ENCODE data around the gene SLC12A9.

SLC12A9 gene

DNA sequence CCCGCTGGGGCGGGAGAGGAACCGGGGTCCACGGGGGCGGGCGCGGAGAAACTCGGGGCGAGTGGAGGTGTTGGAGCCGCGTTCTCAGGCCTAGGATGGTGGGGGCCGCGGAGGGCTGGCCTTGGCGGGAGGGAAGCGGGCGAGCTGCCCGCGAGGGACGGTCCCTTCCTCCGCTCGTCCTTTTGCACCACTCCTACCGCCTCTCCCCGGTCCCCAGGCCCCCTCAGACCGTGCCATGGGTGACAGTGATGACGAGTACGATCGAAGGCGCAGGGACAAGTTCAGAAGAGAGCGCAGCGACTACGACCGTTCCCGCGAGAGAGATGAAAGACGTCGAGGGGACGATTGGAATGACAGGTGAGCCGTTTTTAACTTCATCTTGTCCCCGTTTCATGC is 22.8 kb downstream of the SLC12A9 start:
- Histone ChIP-seq H3K79me2 (ENCODE audit: insufficient read depth, low read length) (peaks cover 52% of the 10 kb centered on the region), H3K27ac (ENCODE audit: low read depth, low read length, poor library complexity, severe bottlenecking) (peak overlapping the region; percentile 49), H3K27me3 (ENCODE audit: insufficient read depth, low read length) (no peaks in the 10 kb centered on the region), H3K9me2 (ENCODE audit: low read depth, low read length) (no peaks in the 10 kb centered on the region), H2AFZ (ENCODE audit: low read length) (no peak overlapping the region), H3F3A (ENCODE audit: insufficient read depth, low read length) (no peaks in the 10 kb centered on the region), H3K4me3 (ENCODE audit: low read depth, low read length, poor library complexity, severe bottlenecking) (peak overlapping the region; percentile 82), H3K4me2 (ENCODE audit: low read length) (peak overlapping the region; percentile 90), H4K20me1 (ENCODE audit: insufficient read depth, low read length) (peaks cover 2% of the 10 kb centered on the region; the same call in 1 of the 2 replicates), H3K9me3 (ENCODE audit: low read length) (no peaks in the 10 kb centered on the region), H3K9ac (ENCODE audit: low read length) (peak overlapping the region; percentile 91), H3K36me3 (ENCODE audit: insufficient read depth, low read length) (peaks cover 41% of the 10 kb centered on the region), H3K4me1 (ENCODE audit: insufficient read depth, low read length, severe bottlenecking) (peaks cover 47% of the 10 kb centered on the region)
- TF ChIP-seq, protein P1, sequence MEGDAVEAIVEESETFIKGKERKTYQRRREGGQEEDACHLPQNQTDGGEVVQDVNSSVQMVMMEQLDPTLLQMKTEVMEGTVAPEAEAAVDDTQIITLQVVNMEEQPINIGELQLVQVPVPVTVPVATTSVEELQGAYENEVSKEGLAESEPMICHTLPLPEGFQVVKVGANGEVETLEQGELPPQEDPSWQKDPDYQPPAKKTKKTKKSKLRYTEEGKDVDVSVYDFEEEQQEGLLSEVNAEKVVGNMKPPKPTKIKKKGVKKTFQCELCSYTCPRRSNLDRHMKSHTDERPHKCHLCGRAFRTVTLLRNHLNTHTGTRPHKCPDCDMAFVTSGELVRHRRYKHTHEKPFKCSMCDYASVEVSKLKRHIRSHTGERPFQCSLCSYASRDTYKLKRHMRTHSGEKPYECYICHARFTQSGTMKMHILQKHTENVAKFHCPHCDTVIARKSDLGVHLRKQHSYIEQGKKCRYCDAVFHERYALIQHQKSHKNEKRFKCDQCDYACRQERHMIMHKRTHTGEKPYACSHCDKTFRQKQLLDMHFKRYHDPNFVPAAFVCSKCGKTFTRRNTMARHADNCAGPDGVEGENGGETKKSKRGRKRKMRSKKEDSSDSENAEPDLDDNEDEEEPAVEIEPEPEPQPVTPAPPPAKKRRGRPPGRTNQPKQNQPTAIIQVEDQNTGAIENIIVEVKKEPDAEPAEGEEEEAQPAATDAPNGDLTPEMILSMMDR (IDR thresholded peaks at IDR 0.05; ENCODE audit: low read length) = no peak
- no peak for TF ChIP-seq EZH2 (IDR thresholded peaks at IDR 0.05; ENCODE audit: borderline replicate concordance, low read length)

- no peak overlapping the region for H3K4me3 ChIP-seq (ENCODE audit: low read depth, low read length, poor library complexity, severe bottlenecking)
- peak overlapping the region; percentile 11; the same call in 1 of the 2 replicates for H3K9ac ChIP-seq (ENCODE audit: low read length)
- no peaks in the 10 kb centered on the region for H3K27me3 ChIP-seq (ENCODE audit: insufficient read depth, low read length)
- no peak overlapping the region for H3K27ac ChIP-seq (ENCODE audit: low read depth, low read length, poor library complexity, severe bottlenecking)
- no peaks in the 10 kb centered on the region for H3K9me2 ChIP-seq (ENCODE audit: low read depth, low read length)
- H3K4me1 ChIP-seq (ENCODE audit: insufficient read depth, low read length, severe bottlenecking) = peaks cover 47% of the 10 kb centered on the region
- peaks cover 67% of the 10 kb centered on the region for H3K36me3 ChIP-seq (ENCODE audit: insufficient read depth, low read length)
- no peaks in the 10 kb centered on the region for H3K9me3 ChIP-seq (ENCODE audit: low read length)
- peaks cover 2% of the 10 kb centered on the region; the same call in 1 of the 2 replicates for H4K20me1 ChIP-seq (ENCODE audit: insufficient read depth, low read length)
- TF ChIP-seq, protein P1 (IDR thresholded peaks at IDR 0.05; ENCODE audit: low read length) = no peak
- no peak for TF ChIP-seq EZH2 (IDR thresholded peaks at IDR 0.05; ENCODE audit: borderline replicate concordance, low read length)
- H3K4me2 ChIP-seq (ENCODE audit: low read length) = no peak overlapping the region; the same call in 1 of the 2 replicates
- H2AFZ ChIP-seq (ENCODE audit: low read length) = no peak overlapping the region
- no peaks in the 10 kb centered on the region for H3F3A ChIP-seq (ENCODE audit: insufficient read depth, low read length)
- H3K79me2 ChIP-seq (ENCODE audit: insufficient read depth, low read length) = peaks cover 60% of the 10 kb centered on the region
Measured at GRCh38 chr7:100878013-100878412, 25.5 kb downstream of the SLC12A9 start.

- TF ChIP-seq, protein P1 (IDR thresholded peaks at IDR 0.05; ENCODE audit: low read length) = no peak
- TF ChIP-seq EZH2 (IDR thresholded peaks at IDR 0.05; ENCODE audit: borderline replicate concordance, low read length) = no peak
- Histone ChIP-seq H3K9me2 (ENCODE audit: low read depth, low read length) (no peaks in the 10 kb centered on the region), H3K9ac (ENCODE audit: low read length) (peak overlapping the region; percentile 11; the same call in 1 of the 2 replicates), H3K4me1 (ENCODE audit: insufficient read depth, low read length, severe bottlenecking) (peaks cover 47% of the 10 kb centered on the region), H3F3A (ENCODE audit: insufficient read depth, low read length) (no peaks in the 10 kb centered on the region), H3K4me2 (ENCODE audit: low read length) (peak overlapping the region; percentile 3; the same call in 1 of the 2 replicates), H3K9me3 (ENCODE audit: low read length) (no peaks in the 10 kb centered on the region), H4K20me1 (ENCODE audit: insufficient read depth, low read length) (peaks cover 2% of the 10 kb centered on the region; the same call in 1 of the 2 replicates), H3K4me3 (ENCODE audit: low read depth, low read length, poor library complexity, severe bottlenecking) (no peak overlapping the region), H3K27ac (ENCODE audit: low read depth, low read length, poor library complexity, severe bottlenecking) (no peak overlapping the region), H2AFZ (ENCODE audit: low read length) (no peak overlapping the region), H3K27me3 (ENCODE audit: insufficient read depth, low read length) (no peaks in the 10 kb centered on the region), H3K36me3 (ENCODE audit: insufficient read depth, low read length) (peaks cover 74% of the 10 kb centered on the region), H3K79me2 (ENCODE audit: insufficient read depth, low read length) (peaks cover 60% of the 10 kb centered on the region)
Measured at GRCh38 chr7:100878685-100879084, 26.2 kb downstream of the SLC12A9 start.
